A549 treated with Hydrocortisone at 1 μM for 4 hours (cell line): Measurements from ENCODE around the gene CDK5R2. TPM values are rescaled to one million over a fixed set of nuclear protein-coding genes. Genes with fewer than 3 reads are reported as not detected.

ENCODE experiments used
- total RNA-seq: library from RNA; stranded (reverse); fragments of 200-300 nt; extraction: Qiagen RNA extraction; gene quantifications from 5 replicates; pipeline ENCODE4 v1.2.3, GENCODE V29; 2022

The CDK5R2 gene
- total RNA-seq, result 4.4 to 6.8 TPM (median 6.5 TPM) in 5 replicates

GRCh38 chr2:218959141-218959731 lies at the start of gene CDK5R2:
Gene CDK5R2, plus strand, starts transcription at chr2:218959666. Its CDS starts 155 bp downstream, at chr2:218959821.

GRCh38 chr2:218985021-218985324 lies 25.5 kb downstream of the CDK5R2 start, which contains the start of gene FEV:
Gene FEV, minus strand, starts transcription at chr2:218985184. Its CDS starts 109 bp downstream, at chr2:218985075.

GRCh38 chr2:218993345-218994315 lies 34.2 kb downstream of the CDK5R2 start, which contains the start of gene CRYBA2:
Gene CRYBA2, minus strand, starts transcription at chr2:218993422. Its CDS starts 246 bp downstream, at chr2:218993176.

Other genes with a start within 250 kb of the CDK5R2 start
- 22.1 to 25.6 TPM (median 23.7 TPM) in 5 replicates for gene TTLL4, start 248.8 kb upstream of the CDK5R2 start, total RNA-seq
- gene CYP27A1, start 177.5 kb upstream of the CDK5R2 start, total RNA-seq, result 0.05 to 0.21 TPM (median 0.15 TPM) in 5 replicates
- not detected in 5 replicates for gene PRKAG3, start 127.9 kb upstream of the CDK5R2 start, total RNA-seq
- 0.14 to 0.40 TPM (median 0.28 TPM) in 5 replicates for gene WNT6, start 99.9 kb upstream of the CDK5R2 start, total RNA-seq
- gene WNT10A, start 78.8 kb upstream of the CDK5R2 start, total RNA-seq, result 0.06 to 0.12 TPM (median 0.09 TPM) in 4 of 5 replicates, not detected in the other
- not detected in 5 replicates for gene FEV, start 25.5 kb downstream of the CDK5R2 start, total RNA-seq
- gene CRYBA2, start 33.8 kb downstream of the CDK5R2 start, total RNA-seq, result not detected in 5 replicates
- gene CFAP65, start 81.8 kb downstream of the CDK5R2 start, total RNA-seq, result 0.07 to 0.29 TPM (median 0.20 TPM) in 5 replicates
- gene IHH, start 101.3 kb downstream of the CDK5R2 start, total RNA-seq, result 0.41 to 0.82 TPM (median 0.59 TPM) in 5 replicates
- gene NHEJ1, start 201.1 kb downstream of the CDK5R2 start, total RNA-seq, result 15.3 to 21.1 TPM (median 16.6 TPM) in 5 replicates
- 0.29 to 0.82 TPM (median 0.65 TPM) in 5 replicates for gene SLC23A3, start 210.4 kb downstream of the CDK5R2 start, total RNA-seq
- gene CNPPD1, start 217.3 kb downstream of the CDK5R2 start, total RNA-seq, result 42.9 to 47.2 TPM (median 45.1 TPM) in 5 replicates
- gene RETREG2, start 218.6 kb downstream of the CDK5R2 start, total RNA-seq, result 69.9 to 85.9 TPM (median 81.8 TPM) in 5 replicates
- gene ZFAND2B, start 247.1 kb downstream of the CDK5R2 start, total RNA-seq, result 17.3 to 21.3 TPM (median 20.1 TPM) in 5 replicates